Ovary (tissue), 3 donors: Measurements from ENCODE around the gene SPATA16.

Source experiments
- CTCF ChIP-seq, 3 donors: fragments of 450-650 bp in 2 of 3; fragments of 200-600 bp in 1 of 3; IDR thresholded peaks; one replicate each; pipeline versions ENCODE4 v1.5.1 to v1.8.0; 2016 to 2022; ENCODE audit warnings: antibody characterized with exemption in 3 of 3, mild to moderate bottlenecking in 1 of 3
- POLR2A ChIP-seq: fragments of 450-650 bp; IDR thresholded peaks from one replicate; pipeline ENCODE4 v1.6.1; 2017; ENCODE audit warnings: antibody characterized with exemption, mild to moderate bottlenecking, moderate library complexity
- donor health status: DM: no; HTN: no; CAD: no.

- TF ChIP-seq CTCF (IDR thresholded peaks at IDR 0.05) (no peak), POLR2A (no peak)
Measured at GRCh38 chr3:172987273-172987672, 153.8 kb downstream of the SPATA16 start.
